SK-N-SH (cell line): ENCODE results near the gene PAGE1. TPM values are rescaled to one million over a fixed set of nuclear protein-coding genes. Genes with fewer than 3 reads are reported as not detected.
"Not testable (repeated sequence)": the region's sequence is repeated elsewhere in the genome, so short reads cannot be mapped to it uniquely, and the experiment has no call there.

ENCODE experiments used
- CTCF ChIA-PET: fragments of 300-600, 350-600 bp; formaldehyde crosslinking; extraction: SDS; loops from one replicate; lab custom pipeline; 2021; lab: Yijun Ruan, JAX
- POLR2A ChIA-PET: fragments of 350-600 bp; sonication (Branson Sonifier 250); formaldehyde crosslinking; extraction: SDS; loops from one replicate; lab custom pipeline; 2020; ENCODE audit warnings: antibody characterized with exemption, inconsistent platforms; lab: Yijun Ruan, JAX
- DNase-seq: peaks from one replicate; pipeline ENCODE4 v3.0.0; 2012
- H2AFZ ChIP-seq: fragments of 200-600 bp; sonication (generic); 2 replicates; pipeline ENCODE4 v1.8.1; 2016; ENCODE audit warnings: antibody characterized with exemption, mild to moderate bottlenecking, low read depth
- H3F3A ChIP-seq: fragments of 200-600 bp; sonication (generic); replicated peaks from 2 replicates; pipeline ENCODE3; 2016; ENCODE audit warnings: antibody characterized with exemption, mild to moderate bottlenecking; ENCODE audit not compliant: insufficient read depth
- H3K27ac ChIP-seq, 2 experiments: fragments of 200-500 bp in 1 of 2; fragments of 200-600 bp in 1 of 2; sonication (Bioruptor generic) in 1 of 2; sonication (generic), shearing (Covaris generic) in 1 of 2; 2 replicates each; pipeline versions ENCODE4 v1.5.1 to v1.6.1; 2014 to 2016; ENCODE audit warnings: low read depth in 2 of 2, inconsistent platforms in 1 of 2, low read length in 1 of 2, mild to moderate bottlenecking in 1 of 2, mixed read lengths in 1 of 2
- H3K27me3 ChIP-seq: fragments of 200-600 bp; sonication (generic), shearing (Covaris generic); 2 replicates; pipeline ENCODE4 v1.6.1; 2016; ENCODE audit warnings: mixed run types; ENCODE audit not compliant: insufficient read depth
- H3K36me3 ChIP-seq, 2 experiments: fragments of 200-500 bp in 1 of 2; fragments of 200-600 bp in 1 of 2; sonication (Bioruptor generic) in 1 of 2; sonication (generic) in 1 of 2; replicated peaks in 1 of 2; 2 replicates each; pipeline versions ENCODE3 to v1.5.1; 2014 to 2016; ENCODE audit warnings: low read length in 1 of 2, mild to moderate bottlenecking in 1 of 2; ENCODE audit not compliant: insufficient read depth in 2 of 2, control insufficient read depth in 1 of 2
- H3K4me1 ChIP-seq, 2 experiments: fragments of 200-500 bp in 1 of 2; fragments of 200-600 bp in 1 of 2; sonication (Bioruptor generic) in 1 of 2; sonication (generic), shearing (Covaris generic) in 1 of 2; 2 replicates each; pipeline versions ENCODE4 v1.5.1 to v1.6.1; 2014 to 2016; ENCODE audit warnings: low read depth in 1 of 2, low read length in 1 of 2, mixed run types in 1 of 2; ENCODE audit not compliant: insufficient read depth in 2 of 2, control insufficient read depth in 1 of 2
- H3K4me2 ChIP-seq: fragments of 200-600 bp; sonication (generic), shearing (Covaris generic); 2 replicates; pipeline ENCODE4 v1.6.1; 2017; ENCODE audit warnings: mixed run types
- H3K4me3 ChIP-seq, 2 experiments: fragments of 200-500 bp in 1 of 2; fragments of 200-600 bp in 1 of 2; sonication (Bioruptor generic) in 1 of 2; sonication (generic), shearing (Covaris generic) in 1 of 2; 2 replicates each; pipeline versions ENCODE4 v1.5.1 to v1.8.1; 2014 to 2016; ENCODE audit warnings: low read depth in 2 of 2, inconsistent platforms in 1 of 2, low read length in 1 of 2, mild to moderate bottlenecking in 1 of 2, mixed read lengths in 1 of 2, moderate library complexity in 1 of 2
- H3K79me2 ChIP-seq: fragments of 200-600 bp; sonication (generic); 2 replicates; pipeline ENCODE4 v1.8.1; 2017; ENCODE audit warnings: mild to moderate bottlenecking; ENCODE audit not compliant: insufficient read depth
- H3K9ac ChIP-seq: fragments of 200-600 bp; sonication (generic); 2 replicates; pipeline ENCODE4 v1.6.1; 2017; ENCODE audit warnings: mixed run types
- H3K9me2 ChIP-seq: fragments of 200-600 bp; sonication (generic); 2 replicates; pipeline ENCODE4 v1.6.1; 2017; ENCODE audit warnings: mixed run types
- H3K9me3 ChIP-seq: fragments of 200-600 bp; sonication (generic); 2 replicates; pipeline ENCODE4 v1.6.1; 2017; ENCODE audit warnings: mixed run types, mild to moderate bottlenecking, moderate library complexity
- H4K20me1 ChIP-seq: fragments of 200-600 bp; sonication (generic); 2 replicates; pipeline ENCODE4 v1.6.1; 2017; ENCODE audit warnings: mild to moderate bottlenecking, mixed run types; ENCODE audit not compliant: insufficient read depth
- EP300 ChIP-seq, 2 experiments: IDR thresholded peaks; 2 replicates each; pipeline versions ENCODE4 v1.4.0 to v1.6.1; 2012; ENCODE audit warnings: borderline replicate concordance in 1 of 2, low read depth in 1 of 2, low read length in 1 of 2
- EZH2phosphoT487 ChIP-seq: fragments of 200-600 bp; sonication (generic); IDR thresholded peaks from 2 replicates; pipeline ENCODE4 v1.6.1; 2017; ENCODE audit warnings: low read depth, mixed run types, mild to moderate bottlenecking, antibody characterized with exemption, moderate library complexity, borderline replicate concordance
- FOXJ3 ChIP-seq: sonication (generic); formaldehyde crosslinking; IDR thresholded peaks from 2 replicates; pipeline ENCODE4 v1.5.1; 2020; ENCODE audit warnings: mild to moderate bottlenecking, missing genetic modification reagents
- FOXM1 ChIP-seq: IDR thresholded peaks from 2 replicates; pipeline ENCODE4 v1.4.0; 2012; ENCODE audit warnings: low read depth, mild to moderate bottlenecking
- GATA2 ChIP-seq: sonication (generic); formaldehyde crosslinking; IDR thresholded peaks from 2 replicates; pipeline ENCODE4 v1.5.0; 2020; ENCODE audit warnings: mild to moderate bottlenecking, missing genetic modification reagents
- JUND ChIP-seq: IDR thresholded peaks from 2 replicates; pipeline ENCODE4 v1.4.0; 2012
- MXI1 ChIP-seq: IDR thresholded peaks from 2 replicates; pipeline ENCODE4 v1.6.1; 2012; ENCODE audit warnings: mild to moderate bottlenecking, low read depth, low read length, improper control_type of control experiment
- NFIC ChIP-seq: IDR thresholded peaks from 2 replicates; pipeline ENCODE4 v1.4.0; 2012; ENCODE audit warnings: borderline replicate concordance
- NRF1 ChIP-seq: IDR thresholded peaks from 2 replicates; pipeline ENCODE4 v1.6.1; 2012; ENCODE audit warnings: low read depth, mild to moderate bottlenecking, low read length
- POLR2AphosphoS5 ChIP-seq: IDR thresholded peaks from 2 replicates; pipeline ENCODE4 v1.6.1; 2012; ENCODE audit warnings: low read depth, low read length
- RAD21 ChIP-seq: IDR thresholded peaks from 2 replicates; pipeline ENCODE4 v1.6.1; 2012; ENCODE audit warnings: mild to moderate bottlenecking, low read length
- RCOR1 ChIP-seq: fragments of 150-350 bp; IDR thresholded peaks from 2 replicates; pipeline ENCODE4 v1.6.1; 2017; ENCODE audit warnings: antibody characterized with exemption, low read length
- SMC3 ChIP-seq: IDR thresholded peaks from 2 replicates; pipeline ENCODE4 v1.6.1; 2012; ENCODE audit warnings: low read depth, low read length, improper control_type of control experiment
- TAF1 ChIP-seq: IDR thresholded peaks from 2 replicates; pipeline ENCODE4 v1.6.1; 2012; ENCODE audit warnings: low read depth, mild to moderate bottlenecking, low read length, moderate library complexity, borderline replicate concordance
- TEAD4 ChIP-seq: IDR thresholded peaks from 2 replicates; pipeline ENCODE4 v1.4.0; 2012; ENCODE audit warnings: mild to moderate bottlenecking, borderline replicate concordance; ENCODE audit not compliant: insufficient read depth
- USF1 ChIP-seq: IDR thresholded peaks from 2 replicates; pipeline ENCODE4 v1.4.0; 2012; ENCODE audit warnings: low read depth, borderline replicate concordance
- USF2 ChIP-seq: fragments of 150-350 bp; IDR thresholded peaks from 2 replicates; pipeline ENCODE4 v1.6.1; 2017; ENCODE audit warnings: antibody characterized with exemption, low read length, low read depth, borderline replicate concordance
- WGBS: methylation state at CpG from one replicate; pipeline ENCODE4 v1.1.6; 2017; ENCODE audit warnings: low lambda C conversion rate; 5-methylcytosine and 5-hydroxymethylcytosine counted together
- polyA plus RNA-seq, 3 experiments: library from polyadenylated mRNA; depleted of rRNA; stranded (reverse); fragments of >200 nt; gene quantifications; 2 replicates each; pipeline ENCODE4 v1.2.3, GENCODE V29; 2012
- TF ChIP-seq, protein P1 (sequence below): IDR thresholded peaks from 2 replicates; pipeline ENCODE4 v1.4.0; 2012; ENCODE audit warnings: low read depth

PAGE1 gene
- polyA plus RNA-seq, 1 of the 3 experiments (the other 2 are of a cell fraction): 0.54 TPM

DNA sequence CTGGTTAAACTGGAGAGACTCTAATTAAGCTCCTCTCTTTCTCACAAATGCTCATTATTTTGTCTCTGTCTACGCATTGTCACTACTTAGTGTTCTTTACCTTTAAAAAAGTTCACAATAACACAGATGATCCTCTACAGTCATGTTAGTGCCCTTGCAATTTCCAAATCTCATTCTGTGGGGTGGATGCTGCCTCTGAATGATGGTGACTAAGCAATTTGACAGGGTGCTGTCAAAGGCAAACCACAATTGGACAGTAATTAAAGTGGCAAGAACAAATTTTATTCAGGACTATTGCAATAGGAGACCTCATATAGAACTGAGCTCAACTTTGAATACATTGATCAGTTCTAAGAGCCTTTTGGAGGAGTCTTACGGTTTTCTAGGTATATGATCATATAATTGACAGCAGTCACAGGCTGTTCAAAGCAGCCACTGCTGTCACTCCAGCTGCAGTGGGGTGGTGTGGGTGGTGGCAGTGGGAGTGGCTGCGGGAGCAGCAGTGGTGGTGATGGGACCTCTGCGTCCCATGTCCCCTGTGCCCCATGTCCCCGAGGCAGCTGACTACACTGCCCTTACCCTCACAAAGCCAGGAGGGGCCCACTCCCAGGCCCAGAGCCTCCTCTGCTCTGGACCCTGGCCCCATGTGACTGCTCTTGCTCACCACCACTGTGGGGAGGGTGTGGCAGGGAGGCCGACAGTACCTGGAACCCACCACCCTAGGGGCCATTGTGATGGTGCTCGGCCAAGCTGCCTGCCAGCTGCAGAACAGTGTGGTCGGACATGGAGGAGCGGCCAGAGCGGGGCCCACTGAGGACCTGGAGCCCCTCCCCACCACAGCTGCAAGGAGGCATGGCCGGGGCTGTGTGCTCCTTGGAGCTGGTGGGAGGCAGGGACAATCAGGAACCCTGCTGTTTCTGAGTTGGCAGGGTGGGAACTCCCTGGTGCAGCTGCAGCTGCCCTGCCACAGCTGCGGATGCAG lies 30.4 kb upstream of the PAGE1 start:
- no peak for TF ChIP-seq RCOR1
- no peak for TF ChIP-seq RAD21
- no peak for TF ChIP-seq GATA2 (CRISPR knock-in tag)
- TF ChIP-seq USF1: no peak
- no peak for TF ChIP-seq USF2
- TF ChIP-seq FOXJ3: no peak
- no peak for TF ChIP-seq POLR2AphosphoS5
- no peak for TF ChIP-seq TEAD4
- no peak for TF ChIP-seq EZH2phosphoT487
- no peak for TF ChIP-seq NFIC
- no peak for TF ChIP-seq EP300 (IDR thresholded peaks at IDR 0.05; ENCODE audit: borderline replicate concordance in 1 of 2, low read depth in 1 of 2, low read length in 1 of 2)
- no peak for TF ChIP-seq FOXM1
- TF ChIP-seq JUND: no peak
- no peak for TF ChIP-seq MXI1
- TF ChIP-seq NRF1: no peak
- ChIA-PET CTCF (interaction anchor here (1.2 kb wide), 1 partner anchor 28 kb away, joined by 4 read pairs; no protein-coding TSS in a partner anchor), POLR2A (interaction anchor here (0.6 kb wide), 1 partner anchor 49 kb away, joined by 3 read pairs; no protein-coding TSS in a partner anchor)
- H3K27me3 ChIP-seq: no peaks in the 10 kb centered on the region
- H3K9me2 ChIP-seq: no peaks in the 10 kb centered on the region
- H3K4me3 ChIP-seq: no peak overlapping the region
- H3K36me3 ChIP-seq: no peaks in the 10 kb centered on the region
- no peaks in the 10 kb centered on the region for H4K20me1 ChIP-seq
- no peak overlapping the region for H3K27ac ChIP-seq
- H3K9ac ChIP-seq: no peak overlapping the region
- no peaks in the 10 kb centered on the region for H3K9me3 ChIP-seq
- H3K79me2 ChIP-seq: no peaks in the 10 kb centered on the region
- 18% methylated on average over 7 of the region's 12 CpGs for WGBS
- no peak overlapping the region for H3K4me2 ChIP-seq
- no peaks in the 10 kb centered on the region for H3K4me1 ChIP-seq
- H2AFZ ChIP-seq: no peak overlapping the region
- DNase-seq: no peak
- no peaks in the 10 kb centered on the region for H3F3A ChIP-seq

- no peaks in the 10 kb centered on the region for H3K4me1 ChIP-seq
- POLR2A ChIA-PET: no interaction called here
- H2AFZ ChIP-seq: no peak overlapping the region
- H3K4me3 ChIP-seq: no peak overlapping the region
- H3K79me2 ChIP-seq: no peaks in the 10 kb centered on the region
- no peak overlapping the region for H3K9ac ChIP-seq
- H3K27ac ChIP-seq: no peak overlapping the region
- 19% methylated on average over 3 of the region's 3 CpGs for WGBS
- no peaks in the 10 kb centered on the region for H4K20me1 ChIP-seq
- H3K27me3 ChIP-seq: no peaks in the 10 kb centered on the region
- DNase-seq: no peak
- H3K9me2 ChIP-seq: no peaks in the 10 kb centered on the region
- no peaks in the 10 kb centered on the region for H3K9me3 ChIP-seq
- TF ChIP-seq SMC3 (no peak), RCOR1 (no peak), NRF1 (no peak), TAF1 (no peak), POLR2AphosphoS5 (no peak), GATA2 (CRISPR knock-in tag) (no peak), JUND (no peak), RAD21 (no peak)
- TF ChIP-seq, protein P1, sequence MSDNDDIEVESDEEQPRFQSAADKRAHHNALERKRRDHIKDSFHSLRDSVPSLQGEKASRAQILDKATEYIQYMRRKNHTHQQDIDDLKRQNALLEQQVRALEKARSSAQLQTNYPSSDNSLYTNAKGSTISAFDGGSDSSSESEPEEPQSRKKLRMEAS: no peak
- TF ChIP-seq, all 33 proteins: peak for 0
- no peaks in the 10 kb centered on the region for H3F3A ChIP-seq
- no peaks in the 10 kb centered on the region for H3K36me3 ChIP-seq
- CTCF ChIA-PET: interaction anchor here (1.2 kb wide), 1 partner anchor 29 kb away, joined by 4 read pairs; no protein-coding TSS in a partner anchor
- H3K4me2 ChIP-seq: no peak overlapping the region
Measured at GRCh38 chrX:49725401-49725800, 29.6 kb upstream of the PAGE1 start.

DNA sequence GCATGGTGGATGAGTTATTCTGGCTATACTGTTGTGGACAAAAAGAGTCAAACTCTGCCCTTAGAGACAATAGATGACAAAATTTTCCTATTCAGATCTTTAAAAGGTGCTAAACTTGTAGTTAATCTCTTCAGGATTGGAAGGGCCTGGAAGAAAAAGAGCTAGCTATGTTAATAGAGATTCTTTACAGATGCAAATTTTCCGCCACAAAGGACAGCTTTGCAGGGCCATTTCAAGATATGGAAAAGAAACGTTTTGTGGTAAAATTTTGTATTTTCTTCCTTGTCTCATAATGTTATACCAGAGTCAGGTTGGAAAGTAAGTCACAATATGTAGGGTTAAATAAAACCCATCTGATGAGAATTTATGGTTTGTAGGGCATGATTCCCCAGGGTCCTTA lies 24.3 kb upstream of the PAGE1 start:
- H3K4me1 ChIP-seq, H3F3A ChIP-seq, CTCF ChIA-PET, H3K79me2 ChIP-seq, H4K20me1 ChIP-seq, H3K4me3 ChIP-seq, H3K4me2 ChIP-seq, H3K27me3 ChIP-seq, H3K9me2 ChIP-seq, H3K9ac ChIP-seq, H3K27ac ChIP-seq, DNase-seq, H2AFZ ChIP-seq, POLR2A ChIA-PET, H3K9me3 ChIP-seq, H3K36me3 ChIP-seq: not testable (repeated sequence)
- 14% methylated on average over 2 of the region's 2 CpGs for WGBS
